ENCODE results near the gene CLK4.

The CLK4 gene

DNA sequence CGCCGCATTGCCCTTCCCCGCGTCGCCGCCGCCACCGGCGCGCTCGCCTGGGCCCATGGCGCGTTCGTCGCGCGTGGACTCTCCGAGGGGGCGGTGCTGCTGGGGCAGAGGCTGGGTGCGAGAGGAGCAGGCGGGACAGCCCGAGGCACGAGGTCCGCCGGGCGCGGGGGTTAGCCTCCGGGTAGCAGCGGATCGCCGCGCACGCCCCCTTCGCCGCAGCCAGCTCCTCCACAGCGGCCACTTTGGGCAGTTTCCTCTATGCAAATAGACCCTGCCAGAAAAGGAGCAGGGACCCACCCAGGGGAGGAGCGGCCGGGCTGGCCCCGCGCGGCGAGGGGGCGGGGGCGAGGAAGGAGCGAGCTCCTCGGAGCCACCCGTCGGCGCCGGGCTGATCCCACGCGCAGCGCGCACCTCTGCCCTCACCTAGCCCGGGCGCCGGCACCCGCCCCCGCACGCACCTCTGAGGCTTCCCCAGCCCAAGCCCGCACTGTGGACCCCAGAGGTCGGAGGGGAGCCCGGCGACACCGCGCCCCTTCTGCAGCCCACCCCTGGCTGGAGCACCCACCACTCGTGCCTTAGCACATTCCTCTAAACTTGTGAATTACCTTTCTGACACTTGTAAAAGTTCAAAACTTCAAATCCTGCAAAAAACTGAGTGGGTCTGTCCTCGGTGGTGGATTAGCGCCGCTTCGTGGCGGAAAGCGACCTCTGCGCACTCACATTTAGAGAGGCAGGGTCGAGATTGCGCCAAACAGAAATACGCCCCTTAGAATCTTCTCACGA lies 36.5 kb downstream of the CLK4 start, which contains the start of gene COL23A1:
Gene COL23A1 (minus strand): TSS at position 253 of the 783 bp plus-strand sequence.
- TF ChIP-seq, protein P1, sequence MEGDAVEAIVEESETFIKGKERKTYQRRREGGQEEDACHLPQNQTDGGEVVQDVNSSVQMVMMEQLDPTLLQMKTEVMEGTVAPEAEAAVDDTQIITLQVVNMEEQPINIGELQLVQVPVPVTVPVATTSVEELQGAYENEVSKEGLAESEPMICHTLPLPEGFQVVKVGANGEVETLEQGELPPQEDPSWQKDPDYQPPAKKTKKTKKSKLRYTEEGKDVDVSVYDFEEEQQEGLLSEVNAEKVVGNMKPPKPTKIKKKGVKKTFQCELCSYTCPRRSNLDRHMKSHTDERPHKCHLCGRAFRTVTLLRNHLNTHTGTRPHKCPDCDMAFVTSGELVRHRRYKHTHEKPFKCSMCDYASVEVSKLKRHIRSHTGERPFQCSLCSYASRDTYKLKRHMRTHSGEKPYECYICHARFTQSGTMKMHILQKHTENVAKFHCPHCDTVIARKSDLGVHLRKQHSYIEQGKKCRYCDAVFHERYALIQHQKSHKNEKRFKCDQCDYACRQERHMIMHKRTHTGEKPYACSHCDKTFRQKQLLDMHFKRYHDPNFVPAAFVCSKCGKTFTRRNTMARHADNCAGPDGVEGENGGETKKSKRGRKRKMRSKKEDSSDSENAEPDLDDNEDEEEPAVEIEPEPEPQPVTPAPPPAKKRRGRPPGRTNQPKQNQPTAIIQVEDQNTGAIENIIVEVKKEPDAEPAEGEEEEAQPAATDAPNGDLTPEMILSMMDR (IDR thresholded peaks at IDR 0.05; ENCODE audit: low read depth, low read length, missing control alignments), result peak; percentile 81
- Histone ChIP-seq H3K4me3 (ENCODE audit: low read depth, low read length) (peak within 1 kb of the TSS; percentile 42), H3K27me3 (replicated peaks) (peaks cover 28% of the 10 kb centered on the region), H3K36me3 (replicated peaks) (no peaks in the 10 kb centered on the region), H3K27ac (no peak within 1 kb of the TSS)
- in situ Hi-C loops (cut with HindIII; ENCODE audit: low pct_ligation_motif_present, low sequenced_read_pairs), result no loop called here
- peak; percentile 46 for DNase-seq

- no peak overlapping the region for H3K4me3 ChIP-seq (ENCODE audit: low read depth, low read length)
- no peaks in the 10 kb centered on the region for H3K36me3 ChIP-seq (replicated peaks)
- H3K27ac ChIP-seq, result no peak overlapping the region
- no peak for DNase-seq
- in situ Hi-C loops (cut with HindIII; ENCODE audit: low pct_ligation_motif_present, low sequenced_read_pairs), result no loop called here
- TF ChIP-seq, protein P1 (IDR thresholded peaks at IDR 0.05; ENCODE audit: low read depth, low read length, missing control alignments), result no peak
- peaks cover 28% of the 10 kb centered on the region for H3K27me3 ChIP-seq (replicated peaks)
Measured at GRCh38 chr5:178589180-178590140, 37.4 kb downstream of the CLK4 start.

GRCh38 chr5:178588769-178589168 lies 38.1 kb downstream of the CLK4 start:
- Histone ChIP-seq H3K4me3 (ENCODE audit: low read depth, low read length) (no peak overlapping the region), H3K27me3 (replicated peaks) (peaks cover 28% of the 10 kb centered on the region), H3K27ac (no peak overlapping the region), H3K36me3 (replicated peaks) (no peaks in the 10 kb centered on the region)
- no peak for DNase-seq
- TF ChIP-seq, protein P1 (IDR thresholded peaks at IDR 0.05; ENCODE audit: low read depth, low read length, missing control alignments), result no peak
- in situ Hi-C loops (cut with HindIII; ENCODE audit: low pct_ligation_motif_present, low sequenced_read_pairs), result no loop called here

DNA sequence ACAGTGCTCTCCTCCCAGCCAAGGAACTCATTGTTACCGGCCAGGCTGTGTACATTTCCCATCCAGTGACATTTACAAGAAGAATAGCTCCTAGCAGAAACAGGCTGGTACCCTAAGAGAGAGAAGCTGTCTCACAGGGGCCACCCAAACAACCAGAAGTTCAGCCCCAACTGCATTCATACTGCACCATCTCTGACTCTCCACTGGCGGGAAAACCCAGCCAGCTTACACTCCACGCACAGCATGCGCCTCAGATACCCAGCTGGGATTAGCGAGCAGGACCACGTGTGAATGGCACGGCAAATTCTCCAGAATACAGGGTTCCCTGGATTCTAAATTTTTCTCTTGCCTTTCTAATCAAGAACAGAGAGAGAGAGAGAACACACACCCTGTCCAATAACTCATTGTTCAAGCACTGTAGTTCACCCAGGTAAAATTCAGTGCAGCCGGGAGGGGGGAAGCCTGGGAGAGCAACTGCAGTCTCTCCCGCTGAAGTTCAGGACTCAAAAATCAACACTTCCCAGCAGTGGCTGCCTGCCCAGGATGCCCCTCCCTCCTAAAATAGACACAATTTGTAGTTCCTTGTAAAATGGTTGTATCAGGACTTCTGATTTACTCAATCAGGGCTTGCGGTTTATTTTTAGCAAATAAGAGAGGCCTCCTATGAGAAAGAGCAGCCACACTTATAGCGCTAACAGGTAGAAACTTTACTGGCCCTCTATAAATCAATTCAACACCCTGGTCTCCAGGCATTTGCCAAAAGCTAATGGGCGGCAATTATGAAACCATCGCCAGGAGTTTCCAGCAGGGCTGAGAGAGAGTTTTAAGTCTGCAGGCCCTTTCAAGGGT lies 38.9 kb downstream of the CLK4 start:
- Histone ChIP-seq H3K4me3 (ENCODE audit: low read depth, low read length) (no peak overlapping the region), H3K27me3 (replicated peaks) (peaks cover 28% of the 10 kb centered on the region), H3K36me3 (replicated peaks) (no peaks in the 10 kb centered on the region), H3K27ac (no peak overlapping the region)
- TF ChIP-seq, protein P1 (IDR thresholded peaks at IDR 0.05; ENCODE audit: low read depth, low read length, missing control alignments), result no peak
- in situ Hi-C loops (cut with HindIII; ENCODE audit: low pct_ligation_motif_present, low sequenced_read_pairs), result no loop called here
- no peak for DNase-seq

DNA sequence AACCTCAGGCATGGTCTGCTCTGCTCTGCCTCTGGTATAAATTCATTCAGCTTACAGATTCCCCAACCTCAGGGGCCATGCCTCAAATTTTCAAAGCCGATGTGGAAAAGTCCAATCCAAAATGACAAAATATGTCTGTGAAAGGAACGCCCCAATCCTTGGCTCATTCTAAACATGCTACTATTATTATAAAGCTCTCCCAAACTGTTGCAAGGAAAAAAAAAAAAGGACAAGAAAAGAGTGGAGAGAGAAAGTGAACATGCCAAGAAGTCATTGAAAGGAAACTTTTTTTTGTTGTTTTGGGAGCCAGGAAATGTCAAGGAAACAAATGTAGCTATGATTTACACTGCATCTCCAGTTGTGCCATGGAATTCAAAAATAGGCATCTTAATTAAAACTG lies 40.5 kb downstream of the CLK4 start:
- in situ Hi-C loops (cut with HindIII; ENCODE audit: low pct_ligation_motif_present, low sequenced_read_pairs), result no loop called here
- H3K27ac ChIP-seq, result no peak overlapping the region
- no peak overlapping the region for H3K4me3 ChIP-seq (ENCODE audit: low read depth, low read length)
- TF ChIP-seq, protein P1 (IDR thresholded peaks at IDR 0.05; ENCODE audit: low read depth, low read length, missing control alignments), result no peak
- H3K36me3 ChIP-seq (replicated peaks), result no peaks in the 10 kb centered on the region
- peaks cover 28% of the 10 kb centered on the region for H3K27me3 ChIP-seq (replicated peaks)
- DNase-seq, result no peak
